Right cardiac atrium (tissue), 5 donors: ENCODE results near the gene SLC6A1. TPM values are rescaled to one million over a fixed set of nuclear protein-coding genes. Genes with fewer than 3 reads are reported as not detected.

Source experiments
- ATAC-seq, 2 donors: fragments of 200-7000 bp; cut with Tn5 transposase; one replicate each; pipeline versions ENCODE4 v1.8.0 to v1.9.1; 2020; ENCODE audit warnings: moderate library complexity in 2 of 2, mild to moderate bottlenecking in 1 of 2
- DNase-seq, 3 donors: peaks; one replicate each; pipeline ENCODE4 v3.0.0-alpha.2; 2020
- H3K27ac ChIP-seq: one replicate; pipeline ENCODE4 v1.5.1; 2013; ENCODE audit warnings: mild to moderate bottlenecking, low read length, control low read depth, moderate library complexity
- H3K27me3 ChIP-seq: one replicate; pipeline ENCODE4 v1.6.1; 2013; ENCODE audit not compliant: control insufficient read depth, insufficient read depth
- H3K4me1 ChIP-seq: one replicate; pipeline ENCODE4 v1.6.1; 2013; ENCODE audit warnings: low read length; ENCODE audit not compliant: control insufficient read depth, insufficient read depth
- H3K4me3 ChIP-seq: one replicate; pipeline ENCODE4 v1.5.1; 2013; ENCODE audit warnings: low read length, control low read depth
- H3K9me3 ChIP-seq: one replicate; pipeline ENCODE4 v1.6.1; 2013; ENCODE audit warnings: low read length; ENCODE audit not compliant: control insufficient read depth
- WGBS: extraction: QIAGEN DNeasy Blood & Tissue Kit; methylation state at CpG from one replicate; pipeline ENCODE4 v1.1.7; 2013; 5-methylcytosine and 5-hydroxymethylcytosine counted together
- intact Hi-C, 4 donors: fragments of 100-400 bp; cut with DNase I; formaldehyde crosslinking; loops; one replicate each; pipeline versions ENCODE4 v1.11.0 to v1.14.0; 2022 to 2023
- polyA plus RNA-seq: library from polyadenylated mRNA; stranded (reverse); fragments of 200-250 nt; gene quantifications from one replicate; pipeline ENCODE4 v1.2.3, GENCODE V29; 2013
- total RNA-seq, 4 donors: library from RNA; stranded (reverse); fragmentation: NEBNext Ultra II Directional; extraction: Animal tissue kit (Norgen Biotek cat#: 25700); gene quantifications; one replicate each; pipeline ENCODE4 v1.2.1, GENCODE V29; 2021
- donor health status: healthy with polysubstance abuse.
- donor health status: DM: no; HTN: yes; CAD: no.
- donor health status: DM: no; HTN: no; CAD: no.
- donor health status: DM: no; HTN: yes; CAD: no; lungs with severe emphysema.
- donor health status: DM: yes; HTN: yes; CAD: no.

The SLC6A1 gene
- total and polyA plus RNA-seq, 5 donors = 0.89 to 3.3 (median 2.6) TPM

- Histone ChIP-seq H3K27ac (no peak overlapping the region), H3K4me1 (peaks cover 14% of the 10 kb centered on the region), H3K27me3 (no peaks in the 10 kb centered on the region), H3K4me3 (no peak overlapping the region), H3K9me3 (no peaks in the 10 kb centered on the region)
- 79% methylated on average over 3 of the region's 3 CpGs for whole genome bisulfite sequencing
- no peak for DNase-seq
- intact Hi-C loops = no loop called here
- ATAC-seq = no peak
Measured at GRCh38 chr3:10981031-10981430, 11.5 kb upstream of the SLC6A1 start.

DNA sequence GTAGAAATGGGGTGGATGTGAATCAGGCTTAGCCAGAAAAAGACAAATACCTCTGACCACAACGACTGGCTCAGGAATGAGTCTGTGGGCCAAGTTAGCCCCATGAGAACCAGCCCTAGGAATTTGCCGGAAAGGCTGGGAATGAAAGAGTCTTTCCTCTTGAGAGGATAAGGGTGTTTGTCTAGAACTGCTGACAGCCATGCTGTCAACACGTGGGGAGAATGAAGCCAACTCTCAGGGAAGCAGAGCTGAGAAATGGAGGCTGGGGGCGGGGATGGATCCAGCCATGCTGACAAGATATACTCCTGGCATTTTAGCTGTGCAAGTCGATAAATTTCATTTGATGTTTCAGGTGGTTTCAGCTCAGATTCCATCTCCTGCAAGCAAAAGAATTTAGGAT, 10.6 kb upstream of the SLC6A1 start:
- Histone ChIP-seq H3K9me3 (no peaks in the 10 kb centered on the region), H3K27me3 (no peaks in the 10 kb centered on the region), H3K27ac (no peak overlapping the region), H3K4me1 (peaks cover 14% of the 10 kb centered on the region), H3K4me3 (no peak overlapping the region)
- ATAC-seq = peak; percentile 42 to 48
- DNase-seq = no peak
- WGBS = 20% methylated on average over 5 of the region's 5 CpGs
- intact Hi-C loops = loop anchor here in 1 of 4 donors (2.0 kb wide), 1 partner anchor 31 kb away; no protein-coding TSS in a partner anchor

- no peak for DNase-seq
- Histone ChIP-seq H3K9me3 (no peaks in the 10 kb centered on the region), H3K27me3 (no peaks in the 10 kb centered on the region), H3K4me1 (peaks cover 14% of the 10 kb centered on the region), H3K27ac (no peak overlapping the region), H3K4me3 (no peak overlapping the region)
- intact Hi-C loops = loop anchor here in 1 of 4 donors (2.0 kb wide), 1 partner anchor 32 kb away; no protein-coding TSS in a partner anchor
- no peak for ATAC-seq
- WGBS = 4% methylated on average over 4 of the region's 4 CpGs
Measured at GRCh38 chr3:10982782-10983181, 9.8 kb upstream of the SLC6A1 start.

- WGBS = 24% methylated on average over 7 of the region's 7 CpGs
- intact Hi-C loops = loop anchor here in 1 of 4 donors (2.0 kb wide), 1 partner anchor 33 kb away; no protein-coding TSS in a partner anchor
- H3K4me1 ChIP-seq = peaks cover 14% of the 10 kb centered on the region
- no peaks in the 10 kb centered on the region for H3K27me3 ChIP-seq
- ATAC-seq = peak; percentile 46 to 66
- no peak for DNase-seq
- H3K27ac ChIP-seq = no peak overlapping the region
- no peak overlapping the region for H3K4me3 ChIP-seq
- H3K9me3 ChIP-seq = no peaks in the 10 kb centered on the region
Measured at GRCh38 chr3:10983219-10983916, 9.2 kb upstream of the SLC6A1 start.

DNA sequence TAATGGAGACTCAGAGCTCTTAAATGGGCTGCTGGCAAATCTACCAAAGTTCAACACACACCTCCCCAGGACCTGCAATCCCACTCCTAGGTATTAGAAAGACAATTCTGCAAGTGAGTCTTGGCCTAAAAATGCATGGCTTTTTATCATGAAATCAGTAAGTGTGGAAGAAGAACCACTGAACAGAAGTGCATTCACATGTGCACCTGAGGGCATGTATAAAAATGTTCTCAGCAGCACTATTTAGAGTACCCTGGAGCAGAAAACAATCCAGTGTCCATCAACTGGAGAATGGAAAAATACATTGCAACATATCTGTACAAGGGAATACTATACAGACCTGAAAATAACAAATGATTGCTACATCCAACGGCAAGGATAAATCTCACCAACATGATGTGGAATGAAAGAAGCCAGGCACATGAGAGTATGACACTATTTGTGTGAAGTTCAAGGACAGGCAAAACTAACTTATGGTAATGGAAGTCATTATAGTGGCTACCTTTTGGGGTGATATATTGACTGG, 8.1 kb upstream of the SLC6A1 start:
- no peak overlapping the region for H3K4me3 ChIP-seq
- H3K4me1 ChIP-seq = peaks cover 14% of the 10 kb centered on the region
- ATAC-seq = no peak
- H3K27ac ChIP-seq = no peak overlapping the region
- H3K27me3 ChIP-seq = no peaks in the 10 kb centered on the region
- 89% methylated on average over 1 of the region's 1 CpG for WGBS
- intact Hi-C loops = no loop called here
- DNase-seq = no peak
- H3K9me3 ChIP-seq = no peaks in the 10 kb centered on the region

DNA sequence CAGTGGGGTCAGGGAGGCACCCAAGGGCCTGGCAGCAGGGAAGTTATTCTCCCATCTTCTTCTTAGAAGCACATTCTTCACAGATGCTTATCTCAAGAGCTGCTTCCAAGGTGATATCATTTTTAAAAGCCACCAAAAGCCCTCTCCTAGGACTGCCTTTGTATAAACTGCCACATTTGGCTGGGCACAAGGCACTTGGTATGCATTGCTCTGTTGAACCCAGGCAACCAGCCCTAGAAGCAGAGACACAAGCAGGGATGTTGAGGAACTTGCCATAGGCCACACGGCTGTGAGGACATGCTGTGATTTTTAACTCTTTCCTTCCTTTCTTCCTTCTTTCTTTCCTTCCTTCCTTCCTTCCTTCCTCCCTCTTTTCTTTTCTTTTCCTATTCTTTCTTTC, 7.4 kb upstream of the SLC6A1 start:
- Histone ChIP-seq H3K4me1 (peaks cover 14% of the 10 kb centered on the region), H3K27ac (no peak overlapping the region), H3K27me3 (no peaks in the 10 kb centered on the region), H3K4me3 (no peak overlapping the region), H3K9me3 (no peaks in the 10 kb centered on the region)
- DNase-seq (no peak), ATAC-seq (no peak)
- intact Hi-C loops = no loop called here
- 31% methylated on average over 1 of the region's 1 CpG for WGBS

DNA sequence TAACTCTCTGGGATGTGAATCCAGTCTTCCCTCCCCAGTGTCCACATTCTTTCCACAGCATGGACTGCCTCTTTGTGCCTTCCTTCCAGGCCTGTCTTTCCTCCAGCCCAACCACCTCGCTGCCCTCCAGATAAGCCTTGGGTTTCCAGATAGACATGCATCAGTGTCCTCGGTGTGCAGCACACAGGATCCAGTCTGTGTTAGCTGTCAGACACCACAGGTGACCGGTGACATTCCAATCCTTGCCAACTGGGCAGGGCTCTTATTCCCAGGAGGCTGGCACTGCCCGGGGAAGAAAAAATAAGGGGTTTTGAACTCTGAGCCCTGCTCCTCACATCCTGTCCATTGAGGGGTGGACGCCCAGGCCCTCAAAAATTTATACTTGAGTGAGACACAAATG, 6.0 kb upstream of the SLC6A1 start:
- no peak overlapping the region for H3K4me3 ChIP-seq
- no peaks in the 10 kb centered on the region for H3K9me3 ChIP-seq
- 63% methylated on average over 5 of the region's 5 CpGs for WGBS
- no peaks in the 10 kb centered on the region for H3K27me3 ChIP-seq
- H3K27ac ChIP-seq = no peak overlapping the region
- H3K4me1 ChIP-seq = peaks cover 14% of the 10 kb centered on the region
- intact Hi-C loops = no loop called here
- ATAC-seq (peak in 1 of 2 donors; percentile 49), DNase-seq (peak in 2 of 3 donors; percentile 45 to 63)

- no peak for ATAC-seq
- intact Hi-C loops = no loop called here
- 82% methylated on average over 9 of the region's 9 CpGs for whole genome bisulfite sequencing
Measured at GRCh38 chr3:10988001-10988665, 4.4 kb upstream of the SLC6A1 start.

GRCh38 chr3:10988991-10989484, 3.5 kb upstream of the SLC6A1 start:
- no peak for DNase-seq
- H3K4me3 ChIP-seq = no peak overlapping the region
- intact Hi-C loops = no loop called here
- no peaks in the 10 kb centered on the region for H3K9me3 ChIP-seq
- no peaks in the 10 kb centered on the region for H3K4me1 ChIP-seq
- no peak overlapping the region for H3K27ac ChIP-seq
- ATAC-seq = no peak
- WGBS = 84% methylated on average over 7 of the region's 7 CpGs
- H3K27me3 ChIP-seq = no peaks in the 10 kb centered on the region

More at GRCh38 chr3:10988001-10988665, 4.4 kb upstream of the SLC6A1 start:
- Histone ChIP-seq H3K27ac (no peak overlapping the region), H3K27me3 (no peaks in the 10 kb centered on the region), H3K4me1 (peaks cover 5% of the 10 kb centered on the region), H3K4me3 (no peak overlapping the region), H3K9me3 (no peaks in the 10 kb centered on the region)
- DNase-seq = no peak

DNA sequence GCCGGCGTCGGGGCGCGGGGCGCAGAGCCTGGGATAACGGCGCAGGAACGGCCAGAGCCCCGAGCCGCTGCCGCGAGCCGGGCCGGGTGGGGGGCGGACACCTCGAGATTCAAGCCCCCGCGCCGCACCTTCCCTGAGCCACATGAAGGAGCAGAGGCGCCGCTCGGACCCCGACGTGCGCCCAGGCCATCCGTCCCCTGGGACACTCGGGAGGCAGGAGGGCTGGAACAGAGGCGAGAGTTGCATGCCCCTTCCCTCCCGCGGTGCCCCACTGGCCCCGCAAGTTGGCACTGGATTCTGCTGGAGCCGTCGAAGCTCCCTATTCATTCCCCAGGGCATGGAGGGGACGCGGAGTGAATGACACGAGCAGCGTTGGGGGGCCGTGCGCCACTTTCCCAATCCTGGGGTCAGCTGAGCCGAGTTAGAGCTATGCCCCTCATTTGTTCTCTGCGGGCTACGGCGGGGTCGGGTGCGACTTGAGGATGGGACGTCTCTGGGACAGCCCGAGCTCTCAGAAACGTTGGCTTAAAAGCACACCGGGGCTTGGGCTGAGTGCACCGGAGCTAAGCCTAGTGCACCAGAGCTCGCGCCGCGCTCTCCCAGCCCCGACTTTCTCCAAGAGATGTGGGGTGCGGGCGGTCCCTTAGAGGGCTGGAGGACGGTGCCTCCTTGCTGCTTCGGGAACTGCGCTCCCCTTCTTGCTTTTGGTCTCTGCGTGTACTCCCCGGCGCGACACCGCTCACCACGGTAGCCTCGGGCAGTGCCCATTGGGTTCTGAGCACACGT, 588 bp downstream of the SLC6A1 start:
- intact Hi-C loops = loop anchor here in 1 of 4 donors (5.0 kb wide), 1 partner anchor 41 kb away; no protein-coding TSS in a partner anchor
- Histone ChIP-seq H3K4me1 (no peaks in the 10 kb centered on the region), H3K9me3 (no peaks in the 10 kb centered on the region), H3K27ac (no peak overlapping the region), H3K27me3 (no peaks in the 10 kb centered on the region), H3K4me3 (peak overlapping the region; percentile 55)
- DNase-seq (peak in 1 of 3 donors; percentile 51), ATAC-seq (peak in 1 of 2 donors; percentile 12)
- 2% methylated on average over 69 of the region's 69 CpGs for WGBS
